HEK293T (cell line): Measurements from ENCODE around the gene LRRC8B.
A peak's percentile ranks its signal among the peaks of the same experiment; 100 is the strongest.

Experiments
- CTCF ChIA-PET: fragments of 350-600 bp; formaldehyde crosslinking; extraction: SDS; loops from one replicate; lab custom pipeline; 2021; ENCODE audit warnings: antibody characterized with exemption, inconsistent platforms; lab: Yijun Ruan, JAX
- POLR2A ChIA-PET: fragments of 350-600 bp; formaldehyde crosslinking; extraction: SDS; loops from one replicate; lab custom pipeline; 2020; ENCODE audit warnings: antibody characterized with exemption, inconsistent platforms; lab: Yijun Ruan, JAX
- DNase-seq: peaks from one replicate; pipeline ENCODE4 v3.0.0; 2012; ENCODE audit warnings: mixed read lengths; ENCODE audit errors: extremely low spot score
- ARNT ChIP-seq: fragments of 450-650 bp; IDR thresholded peaks from 2 replicates; pipeline ENCODE4 v1.6.1; 2017; ENCODE audit warnings: mild to moderate bottlenecking
- BHLHE40 ChIP-seq: fragments of 450-650 bp; IDR thresholded peaks from 2 replicates; pipeline ENCODE4 v1.6.1; 2016; ENCODE audit warnings: mild to moderate bottlenecking, moderate library complexity, borderline replicate concordance
- CTBP1 ChIP-seq: fragments of 450-650 bp; IDR thresholded peaks from 2 replicates; pipeline ENCODE4 v1.6.1; 2016; ENCODE audit warnings: borderline replicate concordance
- ELF4 ChIP-seq: fragments of 450-650 bp; IDR thresholded peaks from 2 replicates; pipeline ENCODE4 v1.6.1; 2017; ENCODE audit warnings: antibody characterized with exemption
- FOXA1 ChIP-seq: fragments of 450-650 bp; IDR thresholded peaks from 2 replicates; pipeline ENCODE4 v1.6.1; 2016; ENCODE audit warnings: mild to moderate bottlenecking
- FOXK2 ChIP-seq: fragments of 450-650 bp; IDR thresholded peaks from 2 replicates; pipeline ENCODE4 v1.6.1; 2016; ENCODE audit warnings: mild to moderate bottlenecking
- FOXM1 ChIP-seq: fragments of 450-650 bp; IDR thresholded peaks from 2 replicates; pipeline ENCODE4 v1.6.1; 2017; ENCODE audit warnings: mild to moderate bottlenecking, borderline replicate concordance
- HDGF ChIP-seq: fragments of 450-650 bp; IDR thresholded peaks from 2 replicates; pipeline ENCODE4 v1.6.1; 2017; ENCODE audit warnings: antibody characterized with exemption, borderline replicate concordance
- L3MBTL2 ChIP-seq: fragments of 450-650 bp; conservative IDR thresholded peaks from 2 replicates; pipeline ENCODE4 v1.6.1; 2016; ENCODE audit warnings: mild to moderate bottlenecking
- LEF1 ChIP-seq: fragments of 450-650 bp; IDR thresholded peaks from 2 replicates; pipeline ENCODE4 v1.6.1; 2017; ENCODE audit warnings: mild to moderate bottlenecking, borderline replicate concordance
- NFRKB ChIP-seq: fragments of 450-650 bp; IDR thresholded peaks from 2 replicates; pipeline ENCODE4 v1.6.1; 2016; ENCODE audit warnings: mild to moderate bottlenecking, moderate library complexity
- SP1 ChIP-seq: fragments of 450-650 bp; IDR thresholded peaks from 2 replicates; pipeline ENCODE4 v1.6.1; 2017
- SUZ12 ChIP-seq: fragments of 450-650 bp; IDR thresholded peaks from 2 replicates; pipeline ENCODE4 v1.6.1; 2016; ENCODE audit warnings: mild to moderate bottlenecking
- TARDBP ChIP-seq: fragments of 450-650 bp; IDR thresholded peaks from 2 replicates; pipeline ENCODE4 v1.6.1; 2016
- ZNF384 ChIP-seq: fragments of 450-650 bp; IDR thresholded peaks from 2 replicates; pipeline ENCODE4 v1.6.1; 2016
- TF ChIP-seq, protein P1 (sequence below): fragments of 450-650 bp; IDR thresholded peaks from 2 replicates; pipeline ENCODE4 v1.6.1; 2016

The LRRC8B gene

DNA sequence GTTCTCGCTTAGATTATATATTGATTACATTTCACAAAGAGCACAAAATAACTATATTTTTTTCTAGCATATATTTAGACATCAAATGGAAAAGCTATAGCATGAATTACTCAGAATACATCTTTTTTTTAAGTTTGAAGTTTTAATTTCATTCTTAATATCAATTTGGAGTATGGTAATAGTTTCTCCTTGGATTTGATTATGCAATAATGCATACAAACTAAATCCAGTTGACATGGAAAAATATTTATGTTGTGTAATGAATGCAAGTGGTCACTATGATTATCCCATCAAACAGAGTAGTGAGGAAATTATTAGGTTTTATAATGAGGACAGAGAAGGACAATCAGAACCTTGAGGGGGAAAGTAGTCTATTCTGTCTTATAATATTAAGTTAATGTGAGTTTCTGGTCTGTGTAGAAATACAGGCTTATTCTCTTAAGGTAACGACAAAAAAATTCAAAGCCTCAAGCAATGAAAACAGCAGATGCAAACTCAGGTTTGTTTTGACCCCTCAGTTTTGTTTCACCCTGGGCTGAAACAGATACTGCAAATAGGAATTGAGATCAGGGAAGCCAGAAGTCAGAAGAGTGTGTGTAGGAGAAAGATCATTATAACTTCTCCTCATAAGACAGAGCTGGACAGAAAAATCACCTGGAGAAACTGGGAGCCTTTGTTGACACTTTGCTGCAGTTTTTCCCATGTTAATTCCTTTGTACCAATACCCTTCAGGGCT lies 23.7 kb downstream of the LRRC8B start:
- ChIA-PET CTCF (interaction anchor here (0.7 kb wide), 1 partner anchor 1677 kb away, joined by 3 read pairs; no protein-coding TSS in a partner anchor), POLR2A (no interaction called here)
- TF ChIP-seq NFRKB, result no peak
- no peak for TF ChIP-seq HDGF
- TF ChIP-seq LEF1, result no peak
- no peak for TF ChIP-seq FOXA1
- no peak for TF ChIP-seq CTBP1
- TF ChIP-seq ARNT, result no peak
- no peak for TF ChIP-seq FOXM1
- no peak for TF ChIP-seq ZNF384
- no peak for DNase-seq

DNA sequence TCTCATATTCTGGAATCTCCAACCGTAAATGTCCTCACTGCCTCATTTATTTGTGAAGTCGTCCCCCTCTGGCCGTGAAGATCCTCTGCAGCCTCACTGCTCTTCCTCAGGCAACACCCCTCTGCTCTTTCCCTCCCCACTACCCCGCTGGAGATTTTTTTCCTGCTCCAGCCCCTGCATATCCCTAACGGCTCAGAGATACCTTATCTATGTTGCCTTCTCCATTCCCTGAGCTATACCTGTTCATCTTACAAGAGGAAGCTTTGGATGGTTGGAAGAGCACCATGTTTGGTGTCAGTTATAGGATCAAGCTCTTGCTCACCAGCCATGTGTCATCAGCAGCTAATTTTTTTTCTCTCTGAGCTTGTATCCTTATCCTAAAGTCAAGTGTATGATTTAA lies 26.4 kb downstream of the LRRC8B start:
- ChIA-PET CTCF (interaction anchor here (0.7 kb wide), 1 partner anchor 14 kb away, joined by 4 read pairs; no protein-coding TSS in a partner anchor), POLR2A (interaction anchor here (0.9 kb wide), 1 partner anchor 16 kb away, joined by 4 read pairs; no protein-coding TSS in a partner anchor)
- peak; percentile 19 for DNase-seq
- TF ChIP-seq FOXM1 (no peak), NFRKB (no peak), L3MBTL2 (no peak), ZNF384 (no peak), FOXK2 (no peak), CTBP1 (no peak), SUZ12 (no peak), SP1 (no peak), ARNT (no peak), BHLHE40 (no peak), HDGF (no peak), LEF1 (no peak), FOXA1 (no peak), ELF4 (no peak), TARDBP (no peak)
- TF ChIP-seq, protein P1, sequence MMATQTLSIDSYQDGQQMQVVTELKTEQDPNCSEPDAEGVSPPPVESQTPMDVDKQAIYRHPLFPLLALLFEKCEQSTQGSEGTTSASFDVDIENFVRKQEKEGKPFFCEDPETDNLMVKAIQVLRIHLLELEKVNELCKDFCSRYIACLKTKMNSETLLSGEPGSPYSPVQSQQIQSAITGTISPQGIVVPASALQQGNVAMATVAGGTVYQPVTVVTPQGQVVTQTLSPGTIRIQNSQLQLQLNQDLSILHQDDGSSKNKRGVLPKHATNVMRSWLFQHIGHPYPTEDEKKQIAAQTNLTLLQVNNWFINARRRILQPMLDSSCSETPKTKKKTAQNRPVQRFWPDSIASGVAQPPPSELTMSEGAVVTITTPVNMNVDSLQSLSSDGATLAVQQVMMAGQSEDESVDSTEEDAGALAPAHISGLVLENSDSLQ, result no peak

DNA sequence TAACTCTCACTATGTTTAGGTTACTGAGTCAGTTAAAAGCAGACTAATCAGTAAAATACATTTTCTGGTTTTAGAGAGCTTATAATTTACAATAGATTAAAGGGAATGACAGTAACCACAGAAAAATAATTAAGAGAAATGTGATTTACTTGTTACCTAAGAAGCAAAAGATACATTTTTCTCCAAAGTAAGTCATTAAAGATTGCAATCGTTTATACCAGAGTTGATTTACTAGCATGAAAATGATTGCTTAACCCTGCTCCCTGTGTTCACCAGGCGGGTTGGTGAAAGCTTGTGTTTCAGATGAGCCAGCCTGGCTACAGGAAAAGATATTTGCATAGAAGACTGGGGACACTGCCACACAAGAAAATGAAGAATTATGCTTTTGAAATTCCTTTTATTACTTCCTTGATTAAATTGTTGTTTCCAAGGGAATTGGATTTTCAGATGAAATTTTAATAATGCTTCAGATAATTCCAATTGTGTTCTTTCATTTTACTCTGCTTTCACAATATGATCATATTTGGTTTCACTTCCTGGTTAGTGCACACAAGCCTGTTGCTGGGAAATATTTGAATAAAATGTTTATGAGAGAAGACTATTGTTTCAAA lies 27.9 kb downstream of the LRRC8B start:
- CTCF ChIA-PET, result no interaction called here
- DNase-seq, result no peak
- POLR2A ChIA-PET, result no interaction called here
- TF ChIP-seq ARNT, result no peak
- TF ChIP-seq FOXM1, result no peak
- TF ChIP-seq L3MBTL2, result no peak
- TF ChIP-seq FOXA1, result no peak
- TF ChIP-seq, protein P1, result no peak
- TF ChIP-seq TARDBP, result no peak
- TF ChIP-seq NFRKB, result no peak
- no peak for TF ChIP-seq CTBP1
- no peak for TF ChIP-seq ZNF384
- TF ChIP-seq FOXK2, result no peak
- no peak for TF ChIP-seq LEF1

DNA sequence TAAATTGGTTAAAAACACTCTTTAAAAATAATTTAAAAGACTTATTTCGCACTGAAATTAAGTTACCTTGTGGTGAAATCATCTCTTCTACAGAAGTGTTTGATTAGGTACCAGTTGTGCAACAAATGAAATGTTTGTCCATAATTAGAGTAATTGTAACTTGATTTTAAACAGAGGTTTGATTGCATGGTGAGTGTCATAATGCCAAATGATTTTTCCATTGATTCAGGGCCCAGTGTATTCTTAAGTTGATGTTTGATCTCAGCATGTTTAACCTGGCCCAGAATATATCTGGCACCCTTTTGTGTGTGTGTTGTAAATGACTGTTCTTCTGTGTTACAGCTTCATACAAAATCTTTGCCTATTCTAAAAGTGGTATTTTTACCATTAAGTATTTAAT lies 28.5 kb downstream of the LRRC8B start:
- no peak for DNase-seq
- CTCF ChIA-PET, result no interaction called here
- TF ChIP-seq ZNF384, result no peak
- TF ChIP-seq LEF1, result no peak
- POLR2A ChIA-PET, result no interaction called here

DNA sequence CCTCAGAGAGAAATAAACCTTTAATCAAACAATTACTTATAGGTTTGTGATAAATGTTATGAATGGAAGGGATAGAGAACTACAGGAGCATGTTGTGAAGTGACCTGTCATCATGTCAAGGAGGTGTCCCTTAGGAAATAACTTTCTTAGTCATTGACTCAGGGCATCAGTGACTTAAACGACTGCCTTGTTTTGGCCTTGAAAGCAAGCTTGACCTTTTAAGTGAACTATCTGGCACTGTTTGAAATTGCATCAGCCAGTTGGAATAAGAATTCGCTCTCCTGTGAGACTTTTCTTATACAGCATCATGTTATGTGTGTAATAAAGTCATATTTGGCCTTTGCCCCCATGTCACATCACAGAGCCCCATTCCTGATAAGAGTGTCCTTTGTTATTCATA lies 30.9 kb downstream of the LRRC8B start:
- TF ChIP-seq, protein P1, result no peak
- TF ChIP-seq CTBP1 (no peak), ELF4 (no peak), SUZ12 (no peak), FOXA1 (no peak), NFRKB (no peak), BHLHE40 (no peak), FOXK2 (no peak), L3MBTL2 (no peak)
- ChIA-PET CTCF (interaction anchor here (0.6 kb wide), 1 partner anchor 406 kb away, joined by 3 read pairs; no protein-coding TSS in a partner anchor), POLR2A (no interaction called here)
- no peak for DNase-seq

DNA sequence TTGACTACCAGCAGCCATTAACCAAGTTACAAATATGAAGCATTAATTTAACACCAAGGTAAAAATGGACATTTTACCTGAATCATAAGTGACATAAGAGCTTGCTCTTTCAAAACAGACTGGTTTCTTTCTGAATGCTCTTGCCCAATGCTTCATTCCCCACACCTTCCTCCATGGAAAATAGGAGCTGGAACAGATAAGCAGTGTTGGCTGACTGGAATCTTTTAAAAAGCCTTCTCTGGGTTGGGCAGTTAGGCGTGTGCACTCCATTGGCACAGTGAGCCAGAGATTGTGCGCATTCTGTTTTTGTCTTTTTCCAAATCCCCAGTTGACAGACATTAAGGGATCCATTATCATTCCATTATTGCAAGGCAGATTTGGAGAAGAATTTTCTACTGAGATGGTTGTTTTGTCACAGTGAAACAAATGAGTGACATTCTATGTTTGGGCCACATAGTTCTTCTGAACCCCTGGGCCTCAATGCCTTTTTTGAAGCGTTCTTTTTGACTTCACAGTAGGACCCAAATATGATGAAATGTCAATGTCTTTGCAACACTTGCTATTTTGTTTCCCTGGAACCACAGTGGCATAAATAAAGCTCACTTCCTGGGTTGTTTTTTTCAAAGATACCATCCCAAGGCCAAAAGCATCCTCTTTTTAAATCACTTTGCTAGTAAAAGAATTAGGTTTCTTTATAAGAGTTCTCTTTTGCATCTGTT lies 32.3 kb downstream of the LRRC8B start:
- CTCF ChIA-PET, result no interaction called here
- no peak for DNase-seq
- POLR2A ChIA-PET, result no interaction called here
- TF ChIP-seq ARNT (no peak), FOXA1 (no peak), FOXK2 (no peak), FOXM1 (no peak), SUZ12 (no peak), CTBP1 (no peak), NFRKB (no peak), LEF1 (no peak), ZNF384 (no peak), L3MBTL2 (no peak)
- TF ChIP-seq, protein P1, result no peak
